IMR-90 (cell line): ENCODE data around the gene SMARCA2. TPM values are rescaled to one million over a fixed set of nuclear protein-coding genes. Genes with fewer than 3 reads are reported as not detected.

Source experiments
- ATAC-seq: fragments of 200-7000 bp; cut with Tn5 transposase; 2 replicates; pipeline ENCODE4 v1.9.1; 2020; ENCODE audit warnings: low read depth, mild to moderate bottlenecking, moderate library complexity
- BruUV-seq: library from RNA; stranded (reverse); fragments of 400-500 nt; replicated peaks from 2 replicates; lab custom pipeline; 2021; lab: Mats Ljungman, UMichigan
- CTCF ChIA-PET: fragments of 300-600 bp; formaldehyde crosslinking; extraction: SDS; loops from one replicate; lab custom pipeline; 2021; ENCODE audit warnings: antibody characterized with exemption; lab: Yijun Ruan, JAX
- POLR2A ChIA-PET: fragments of 300-600 bp; sonication (Branson Sonifier 250); formaldehyde crosslinking; loops from one replicate; lab custom pipeline; 2022; ENCODE audit warnings: antibody characterized with exemption; ENCODE audit not compliant: unreplicated experiment; lab: Charles Lee
- DNase-seq: peaks from one replicate; pipeline ENCODE4 v3.0.0; 2013
- H2AFZ ChIP-seq: replicated peaks from 2 replicates; pipeline ENCODE3; 2013; ENCODE audit warnings: low read length, mild to moderate bottlenecking; ENCODE audit not compliant: poor library complexity
- H2AK5ac ChIP-seq: 2 replicates; pipeline ENCODE4 v1.6.1; 2013; ENCODE audit warnings: low read depth, low read length, inconsistent platforms
- H2AK9ac ChIP-seq: replicated peaks from 2 replicates; pipeline ENCODE3; 2013; ENCODE audit warnings: mild to moderate bottlenecking, low read depth, low read length, moderate library complexity; ENCODE audit not compliant: poor library complexity
- H2BK120ac ChIP-seq: 2 replicates; pipeline ENCODE4 v1.6.1; 2013; ENCODE audit warnings: low read depth, low read length, inconsistent platforms
- H2BK15ac ChIP-seq: 3 replicates; pipeline ENCODE4 v1.6.1; 2013; ENCODE audit warnings: low read depth, low read length, inconsistent platforms
- H2BK20ac ChIP-seq: 2 replicates; pipeline ENCODE4 v1.6.1; 2013; ENCODE audit warnings: low read depth, mild to moderate bottlenecking, inconsistent platforms, low read length, moderate library complexity
- H2BK5ac ChIP-seq: 2 replicates; pipeline ENCODE4 v1.6.1; 2013; ENCODE audit warnings: mild to moderate bottlenecking, low read depth, low read length, inconsistent platforms; ENCODE audit not compliant: poor library complexity, severe bottlenecking
- H3K14ac ChIP-seq: replicated peaks from 2 replicates; pipeline ENCODE4 v1.6.1; 2013; ENCODE audit warnings: low read depth, low read length, inconsistent platforms
- H3K18ac ChIP-seq: 2 replicates; pipeline ENCODE4 v1.6.1; 2013; ENCODE audit warnings: low read depth, low read length, control low read depth
- H3K23ac ChIP-seq: 2 replicates; pipeline ENCODE4 v1.6.1; 2013; ENCODE audit warnings: low read depth, low read length, inconsistent platforms
- H3K27ac ChIP-seq: 2 replicates; pipeline ENCODE4 v1.5.1; 2013; ENCODE audit warnings: mild to moderate bottlenecking, control low read depth, low read length; ENCODE audit not compliant: insufficient read depth
- H3K27me3 ChIP-seq: 2 replicates; pipeline ENCODE4 v1.6.1; 2013; ENCODE audit warnings: low read length; ENCODE audit not compliant: control insufficient read depth, insufficient read depth
- H3K36me3 ChIP-seq: 2 replicates; pipeline ENCODE4 v1.6.1; 2013; ENCODE audit warnings: low read length, mixed read lengths; ENCODE audit not compliant: control insufficient read depth, insufficient read depth
- H3K4ac ChIP-seq: 2 replicates; pipeline ENCODE4 v1.6.1; 2013; ENCODE audit warnings: low read depth, low read length, inconsistent platforms
- H3K4me1 ChIP-seq: 2 replicates; pipeline ENCODE4 v1.6.1; 2013; ENCODE audit warnings: low read length, mixed read lengths; ENCODE audit not compliant: control insufficient read depth, insufficient read depth
- H3K4me2 ChIP-seq: 2 replicates; pipeline ENCODE4 v1.6.1; 2013; ENCODE audit warnings: low read depth, mild to moderate bottlenecking, control low read depth, low read length, moderate library complexity
- H3K4me3 ChIP-seq: 2 replicates; pipeline ENCODE4 v1.5.1; 2013; ENCODE audit warnings: low read depth, mild to moderate bottlenecking, control low read depth, low read length, moderate library complexity; ENCODE audit not compliant: insufficient read depth
- H3K56ac ChIP-seq: 2 replicates; pipeline ENCODE4 v1.6.1; 2013; ENCODE audit warnings: low read length, inconsistent platforms; ENCODE audit not compliant: insufficient read depth; ENCODE audit errors: extremely low read depth
- H3K79me1 ChIP-seq, 2 experiments: 2 replicates each; pipeline ENCODE4 v1.6.1; 2013; ENCODE audit warnings: low read length in 2 of 2, inconsistent platforms in 1 of 2, low read depth in 1 of 2
- H3K9ac ChIP-seq: 2 replicates; pipeline ENCODE4 v1.6.1; 2013; ENCODE audit warnings: low read depth, low read length, control low read depth
- H3K9me1 ChIP-seq: 2 replicates; pipeline ENCODE4 v1.6.1; 2013; ENCODE audit warnings: low read length, inconsistent platforms; ENCODE audit not compliant: insufficient read depth
- H3K9me3 ChIP-seq: 2 replicates; pipeline ENCODE4 v1.6.1; 2013; ENCODE audit warnings: low read length; ENCODE audit not compliant: control insufficient read depth, insufficient read depth
- H4K20me1 ChIP-seq: 2 replicates; pipeline ENCODE4 v1.6.1; 2013; ENCODE audit warnings: low read length, inconsistent platforms; ENCODE audit not compliant: insufficient read depth
- H4K5ac ChIP-seq: 2 replicates; pipeline ENCODE4 v1.6.1; 2013; ENCODE audit warnings: mild to moderate bottlenecking, low read depth, low read length, control low read depth
- H4K8ac ChIP-seq, 2 experiments: 2 replicates each; pipeline ENCODE4 v1.6.1; 2013; ENCODE audit warnings: low read depth in 2 of 2, low read length in 2 of 2, control low read depth in 1 of 2, inconsistent platforms in 1 of 2
- H4K91ac ChIP-seq: 2 replicates; pipeline ENCODE4 v1.6.1; 2013; ENCODE audit warnings: low read depth, low read length, inconsistent platforms; ENCODE audit not compliant: insufficient read depth
- BHLHE40 ChIP-seq: fragments of 150-350 bp; IDR thresholded peaks from 2 replicates; pipeline ENCODE4 v1.6.1; 2016; ENCODE audit warnings: mild to moderate bottlenecking, low read depth, low read length
- CEBPB ChIP-seq: IDR thresholded peaks from 2 replicates; pipeline ENCODE4 v1.6.1; 2012; ENCODE audit warnings: low read depth, low read length, improper control_type of control experiment
- CHD1 ChIP-seq: IDR thresholded peaks from 2 replicates; pipeline ENCODE4 v1.6.1; 2012; ENCODE audit warnings: low read depth, low read length, improper control_type of control experiment
- MAFK ChIP-seq: IDR thresholded peaks from 2 replicates; pipeline ENCODE4 v1.6.1; 2012; ENCODE audit warnings: low read depth, low read length, improper control_type of control experiment
- NFE2L2 ChIP-seq: fragments of 150-350 bp; IDR thresholded peaks from 2 replicates; pipeline ENCODE4 v1.6.1; 2016; ENCODE audit warnings: low read depth, mild to moderate bottlenecking, low read length
- POLR2A ChIP-seq: IDR thresholded peaks from 2 replicates; pipeline ENCODE4 v1.6.1; 2012; ENCODE audit warnings: mild to moderate bottlenecking, low read depth, low read length
- RAD21 ChIP-seq: IDR thresholded peaks from 2 replicates; pipeline ENCODE4 v1.6.1; 2012; ENCODE audit warnings: low read length, improper control_type of control experiment
- RCOR1 ChIP-seq: IDR thresholded peaks from 2 replicates; pipeline ENCODE4 v1.6.1; 2012; ENCODE audit warnings: mild to moderate bottlenecking, low read length, improper control_type of control experiment; ENCODE audit not compliant: insufficient replicate concordance
- WGBS, 2 experiments: methylation state at CpG; one replicate each; pipeline versions ENCODE4 v1.1.5 to v1.1.7; 2013; ENCODE audit warnings: missing lambda C conversion rate in 2 of 2; ENCODE audit not compliant: insufficient read length in 1 of 2; ENCODE audit errors: extremely low coverage in 2 of 2; 5-methylcytosine and 5-hydroxymethylcytosine counted together
- dilution Hi-C: fragments of 300-500 bp; cut with HindIII; formaldehyde crosslinking; loops from one replicate; pipeline ENCODE4 v1.14.3; 2018; ENCODE audit warnings: low sequenced_read_pairs; ENCODE audit not compliant: unreplicated experiment
- in situ Hi-C: fragments of 300-500 bp; cut with MboI; formaldehyde crosslinking; loops from 3 replicates; pipeline ENCODE4 v1.14.3; 2019; ENCODE audit warnings: low sequenced_read_pairs, inconsistent platforms, mixed read lengths
- intact Hi-C: fragments of 100-400 bp; cut with micrococcal nuclease; formaldehyde crosslinking; loops from 2 replicates; pipeline ENCODE4 v1.10.0; 2022
- polyA plus RNA-seq, 3 experiments: library from polyadenylated mRNA; depleted of rRNA; stranded (reverse); fragments of >200 nt; gene quantifications; 2 replicates each; pipeline ENCODE4 v1.2.3, GENCODE V29; 2012; ENCODE audit warnings: low replicate concordance in 1 of 3
- total RNA-seq: library from RNA; depleted of rRNA; stranded (reverse); fragments of >200 nt; gene quantifications from 2 replicates; pipeline ENCODE4 v1.2.3, GENCODE V29; 2012

SMARCA2 gene
- total and polyA plus RNA-seq, 2 of the 4 experiments (the other 2 are of a cell fraction): 25.3 to 26.7 TPM

DNA sequence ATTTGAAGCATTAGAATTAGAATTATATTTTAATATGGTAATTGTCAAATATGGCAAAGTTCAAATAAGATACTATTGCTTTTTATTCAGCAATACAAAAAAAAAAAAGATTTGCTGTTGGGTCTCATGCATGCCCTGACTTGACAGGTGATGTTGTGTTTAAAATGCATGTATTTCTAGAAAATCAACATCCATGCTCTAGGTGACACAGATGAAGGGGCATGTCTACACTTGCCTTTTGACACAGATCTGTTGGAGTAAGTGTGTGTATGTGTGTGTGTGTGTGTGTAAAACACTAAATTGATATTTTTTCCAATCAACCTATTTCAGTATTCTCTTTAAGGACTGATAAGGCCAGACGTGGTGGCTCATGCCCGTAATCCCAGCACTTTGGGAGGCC, 38.1 kb upstream of the SMARCA2 start:
- no peak overlapping the region for H4K91ac ChIP-seq

More for the DNA sequence above, 38.1 kb upstream of the SMARCA2 start:
- H4K5ac ChIP-seq: no peak overlapping the region
- H3K18ac ChIP-seq: no peak overlapping the region
- H4K8ac ChIP-seq: no peak overlapping the region
- no peak for TF ChIP-seq MAFK
- TF ChIP-seq RCOR1: no peak
- no peak for TF ChIP-seq CHD1
- no peak for TF ChIP-seq POLR2A
- TF ChIP-seq CEBPB: no peak
- TF ChIP-seq RAD21: no peak
- TF ChIP-seq BHLHE40: no peak
- no peak for TF ChIP-seq NFE2L2
- DNase-seq: no peak
- H3K27me3 ChIP-seq: peaks cover 4% of the 10 kb centered on the region
- no peak overlapping the region for H2AK5ac ChIP-seq
- BruUV-seq: no TSS peak
- peaks cover 13% of the 10 kb centered on the region for H3K4me1 ChIP-seq
- no peak overlapping the region for H2BK15ac ChIP-seq
- H2BK5ac ChIP-seq: no peak overlapping the region
- dilution Hi-C loops (no loop called here), in situ Hi-C loops (no loop called here), intact Hi-C loops (no loop called here)
- WGBS, 2 experiments: no CpG with 5 or more reads among the region's 2 CpGs
- H2AFZ ChIP-seq: no peak overlapping the region
- POLR2A ChIA-PET: no interaction called here
- no peak overlapping the region for H3K4me3 ChIP-seq
- no peaks in the 10 kb centered on the region for H3K9me3 ChIP-seq
- no peak overlapping the region for H3K4me2 ChIP-seq
- H3K36me3 ChIP-seq: no peaks in the 10 kb centered on the region
- no peaks in the 10 kb centered on the region; the same call in 1 of the 2 replicates for H3K9me1 ChIP-seq
- no peak overlapping the region for H3K9ac ChIP-seq
- no peak overlapping the region for H2AK9ac ChIP-seq
- H3K23ac ChIP-seq: no peak overlapping the region
- no peak overlapping the region for H3K14ac ChIP-seq
- no peak overlapping the region for H2BK120ac ChIP-seq
- CTCF ChIA-PET: interaction anchor here (0.6 kb wide), 2 partner anchors 34 to 813 kb away, joined by 4 to 6 read pairs; no protein-coding TSS in a partner anchor
- no peak overlapping the region for H2BK20ac ChIP-seq
- H3K27ac ChIP-seq: no peak overlapping the region
- no peak overlapping the region for H3K56ac ChIP-seq
- H3K79me1 ChIP-seq: no peaks in the 10 kb centered on the region
- no peaks in the 10 kb centered on the region for H4K20me1 ChIP-seq
- ATAC-seq: no peak
- no peak overlapping the region for H3K4ac ChIP-seq
